Keratinocyte (primary cell): ENCODE data around the gene NXPH3. TPM values are rescaled to one million over a fixed set of nuclear protein-coding genes. Genes with fewer than 3 reads are reported as not detected.

Experiments
- DNase-seq: peaks from one replicate; pipeline ENCODE4 v3.0.0-alpha.2; 2011; ENCODE audit warnings: low read depth, missing footprints, low spot score
- FAIRE-seq: peaks from 2 replicates; lab custom pipeline; 2011; peaks lifted over from hg19 to GRCh38; lab: Jason Lieb, UNC
- H2AFZ ChIP-seq: 2 replicates; pipeline ENCODE4 v1.6.0; 2012; ENCODE audit warnings: low read length, control low read depth, inconsistent platforms; ENCODE audit not compliant: control insufficient read depth
- H3K27ac ChIP-seq: 2 replicates; pipeline ENCODE4 v1.5.1; 2011; ENCODE audit warnings: low read length; ENCODE audit not compliant: control insufficient read depth, insufficient read depth
- H3K27me3 ChIP-seq: 3 replicates; pipeline ENCODE4 v1.6.0; 2011; ENCODE audit warnings: low read length; ENCODE audit not compliant: control insufficient read depth, insufficient read depth; ENCODE audit errors: extremely low read depth
- H3K36me3 ChIP-seq, 2 experiments: 2 replicates in 1 of 2; 3 replicates in 1 of 2; pipeline ENCODE4 v1.5.1; 2011; ENCODE audit warnings: low read length in 2 of 2, mild to moderate bottlenecking in 1 of 2; ENCODE audit not compliant: control insufficient read depth in 2 of 2, insufficient read depth in 2 of 2; ENCODE audit errors: extremely low read depth in 1 of 2
- H3K4me1 ChIP-seq: 3 replicates; pipeline ENCODE4 v1.5.1; 2011; ENCODE audit warnings: low read length; ENCODE audit not compliant: control insufficient read depth, insufficient read depth; ENCODE audit errors: extremely low read depth
- H3K4me2 ChIP-seq: 3 replicates; pipeline ENCODE4 v1.6.0; 2011; ENCODE audit warnings: low read depth, low read length; ENCODE audit not compliant: control insufficient read depth, insufficient read depth; ENCODE audit errors: extremely low read depth
- H3K4me3 ChIP-seq, 3 experiments: fragments of 200-600 bp in 1 of 3; sonication (generic) in 1 of 3; 2 replicates in 2 of 3; 3 replicates in 1 of 3; pipeline ENCODE4 v1.5.1; 2011 to 2016; ENCODE audit warnings: low read length in 3 of 3, mild to moderate bottlenecking in 3 of 3, control low read depth in 2 of 3, inconsistent platforms in 1 of 3, low read depth in 1 of 3, mixed read lengths in 1 of 3, mixed run types in 1 of 3, moderate library complexity in 1 of 3; ENCODE audit not compliant: control insufficient read depth in 2 of 3, insufficient read depth in 2 of 3; ENCODE audit errors: extremely low read depth in 1 of 3
- H3K79me2 ChIP-seq: 2 replicates; pipeline ENCODE4 v1.6.0; 2012; ENCODE audit warnings: low read length; ENCODE audit not compliant: control insufficient read depth, insufficient read depth
- H3K9ac ChIP-seq: 3 replicates; pipeline ENCODE4 v1.6.0; 2011; ENCODE audit warnings: low read length; ENCODE audit not compliant: control insufficient read depth, insufficient read depth; ENCODE audit errors: extremely low read depth
- H3K9me1 ChIP-seq: 3 replicates; pipeline ENCODE4 v1.6.0; 2011; ENCODE audit warnings: low read length; ENCODE audit not compliant: control insufficient read depth, insufficient read depth; ENCODE audit errors: extremely low read depth
- H3K9me3 ChIP-seq: 2 replicates; pipeline ENCODE4 v1.5.1; 2012; ENCODE audit warnings: low read depth, low read length; ENCODE audit not compliant: control insufficient read depth
- H4K20me1 ChIP-seq: 3 replicates; pipeline ENCODE4 v1.6.0; 2011; ENCODE audit warnings: low read length; ENCODE audit not compliant: control insufficient read depth, insufficient read depth; ENCODE audit errors: extremely low read depth
- CTCF ChIP-seq, 3 experiments: IDR thresholded peaks in 1 of 3; conservative IDR thresholded peaks in 1 of 3; optimal IDR thresholded peaks in 1 of 3; 2 replicates in 2 of 3; 3 replicates in 1 of 3; pipeline versions ENCODE3 to v1.5.1; 2011; ENCODE audit warnings: low read length in 3 of 3, mild to moderate bottlenecking in 3 of 3, moderate library complexity in 2 of 3, control low read depth in 1 of 3, inconsistent platforms in 1 of 3; ENCODE audit not compliant: insufficient read depth in 2 of 3; ENCODE audit errors: extremely low read depth in 1 of 3
- EZH2 ChIP-seq: IDR thresholded peaks from one replicate; pipeline ENCODE4 v1.6.1; 2012; ENCODE audit warnings: inconsistent platforms, mild to moderate bottlenecking, low read length, moderate library complexity
- dilution Hi-C: fragments of 300-500 bp; cut with MboI; formaldehyde crosslinking; loops from one replicate; pipeline ENCODE4 v1.7.0; 2020; ENCODE audit warnings: low sequenced_read_pairs; ENCODE audit not compliant: extremely low pct_ligation_motif_present
- polyA plus RNA-seq, 5 experiments: library from polyadenylated mRNA; depleted of rRNA in 3 of 5; stranded (reverse) in 3 of 5; stranded (forward) in 1 of 5; unstranded in 1 of 5; fragments of >200 nt; gene quantifications; 1 replicate in 1 of 5; 2 replicates in 3 of 5; 3 replicates in 1 of 5; pipeline versions ENCODE4 v1.2.1 to v1.2.3, GENCODE V29; 2011 to 2012; ENCODE audit warnings: missing spikeins in 2 of 5, low read depth in 1 of 5, low replicate concordance in 1 of 5

NXPH3 gene
- polyA plus RNA-seq, 1 donor (not counting 4 experiments of a cell fraction or from before 2014, with no cell fraction given) = 0.12 TPM

GRCh38 chr17:49571764-49572163 is 3.9 kb upstream of the NXPH3 start:
- Histone ChIP-seq H3K9me1 (no peaks in the 10 kb centered on the region), H3K79me2 (no peaks in the 10 kb centered on the region), H4K20me1 (no peaks in the 10 kb centered on the region), H3K9ac (no peak overlapping the region), H3K4me2 (no peak overlapping the region), H3K9me3 (no peaks in the 10 kb centered on the region), H3K27ac (no peak overlapping the region), H3K36me3 (no peaks in the 10 kb centered on the region), H3K4me3 (no peak overlapping the region), H3K27me3 (peaks cover 37% of the 10 kb centered on the region), H3K4me1 (peaks cover 4% of the 10 kb centered on the region), H2AFZ (no peak overlapping the region)
- DNase-seq (no peak), FAIRE-seq (no peak)
- TF ChIP-seq CTCF (optimal IDR thresholded peaks at IDR 0.05 in 1 of 3, IDR thresholded peaks at IDR 0.05 in 1 of 3, conservative IDR thresholded peaks at IDR 0.05 in 1 of 3; ENCODE audit: extremely low read depth in 1 of 3, insufficient read depth in 2 of 3, low read length in 3 of 3) = no peak
- TF ChIP-seq EZH2 = no peak
- dilution Hi-C loops = no loop called here

GRCh38 chr17:49572226-49572625 is 3.4 kb upstream of the NXPH3 start:
- no peak for DNase-seq
- dilution Hi-C loops = no loop called here
- H2AFZ ChIP-seq = no peak overlapping the region
- H3K9me1 ChIP-seq = no peaks in the 10 kb centered on the region
- no peak for FAIRE-seq
- no peak overlapping the region for H3K27ac ChIP-seq
- H3K27me3 ChIP-seq = peaks cover 42% of the 10 kb centered on the region
- H4K20me1 ChIP-seq = no peaks in the 10 kb centered on the region
- H3K36me3 ChIP-seq = no peaks in the 10 kb centered on the region
- H3K4me2 ChIP-seq = no peak overlapping the region
- no peak overlapping the region for H3K4me3 ChIP-seq
- no peak for TF ChIP-seq CTCF (optimal IDR thresholded peaks at IDR 0.05 in 1 of 3, IDR thresholded peaks at IDR 0.05 in 1 of 3, conservative IDR thresholded peaks at IDR 0.05 in 1 of 3; ENCODE audit: extremely low read depth in 1 of 3, insufficient read depth in 2 of 3, low read length in 3 of 3)
- TF ChIP-seq EZH2 = no peak
- H3K79me2 ChIP-seq = no peaks in the 10 kb centered on the region
- no peaks in the 10 kb centered on the region for H3K9me3 ChIP-seq
- H3K4me1 ChIP-seq = peaks cover 4% of the 10 kb centered on the region
- no peak overlapping the region for H3K9ac ChIP-seq
